ENCODE results near the gene NTSR1.

- no peak for TF ChIP-seq EZH2 (IDR thresholded peaks at IDR 0.05; ENCODE audit: borderline replicate concordance, insufficient read depth, low read depth, low read length, poor library complexity, severe bottlenecking)
- no peak for TF ChIP-seq CTCF (IDR thresholded peaks at IDR 0.05)
These were observed 47.9 kb upstream of the NTSR1 start for GRCh38 chr20:62660768-62661167.

All from B cell (primary cell).